HCT116 (cell line): ENCODE data around the gene TCP11. TPM values are rescaled to one million over a fixed set of nuclear protein-coding genes. Genes with fewer than 3 reads are reported as not detected.

ENCODE experiments used
- ATAC-seq: fragments of 200-7000 bp; cut with Tn5 transposase; 2 replicates; pipeline ENCODE4 v1.9.1; 2020; ENCODE audit warnings: mild to moderate bottlenecking, moderate library complexity
- BruUV-seq: library from RNA; stranded (reverse); fragments of 400-500 nt; replicated peaks from 2 replicates; lab custom pipeline; 2021; lab: Mats Ljungman, UMichigan
- CTCF ChIA-PET: fragments of 300-600 bp; sonication (Branson Sonifier 250); formaldehyde crosslinking; loops from one replicate; lab custom pipeline; 2021; ENCODE audit warnings: antibody characterized with exemption; lab: Charles Lee
- POLR2A ChIA-PET: fragments of 300-600, 350-600 bp; sonication (Branson Sonifier 250); formaldehyde crosslinking; loops from one replicate; lab custom pipeline; 2021; ENCODE audit warnings: antibody characterized with exemption; lab: Charles Lee
- RAD21 ChIA-PET, 2 experiments: fragments of 300-600 bp; sonication (Branson Sonifier 250); formaldehyde crosslinking; loops; one replicate each; lab custom pipeline; 2023; ENCODE audit warnings: low total read pairs in 2 of 2; ENCODE audit not compliant: uncharacterized antibody in 2 of 2, unreplicated experiment in 2 of 2, low non-redundant PET in 1 of 2; lab: Charles Lee
- DNase-seq: peaks from one replicate; pipeline ENCODE4 v3.0.0-alpha.2; 2010; ENCODE audit warnings: low read depth, low spot score
- H2AFZ ChIP-seq: fragments of 200-600 bp; shearing (Covaris generic), sonication (generic); 2 replicates; pipeline ENCODE4 v1.6.1; 2017; ENCODE audit warnings: low read depth, mixed run types, mixed read lengths, antibody characterized with exemption, low read length; ENCODE audit not compliant: poor library complexity, severe bottlenecking
- H3K27ac ChIP-seq: 2 replicates; pipeline ENCODE4 v1.5.1; 2012; ENCODE audit warnings: low read depth, low read length
- H3K27me3 ChIP-seq: fragments of 200-600 bp; sonication (generic); 2 replicates; pipeline ENCODE4 v1.6.1; 2016; ENCODE audit warnings: mixed run types, low read length, mixed read lengths; ENCODE audit not compliant: insufficient read depth
- H3K36me3 ChIP-seq, 2 experiments: fragments of 200-500 bp in 1 of 2; fragments of 200-600 bp in 1 of 2; sonication (Bioruptor generic) in 1 of 2; sonication (generic) in 1 of 2; 2 replicates each; pipeline versions ENCODE4 v1.5.1 to v1.6.1; 2014 to 2016; ENCODE audit warnings: low read length in 2 of 2, inconsistent platforms in 1 of 2, mixed read lengths in 1 of 2, mixed run types in 1 of 2; ENCODE audit not compliant: insufficient read depth in 2 of 2, control insufficient read depth in 1 of 2
- H3K4me1 ChIP-seq, 2 experiments: fragments of 200-600 bp in 1 of 2; sonication (generic) in 1 of 2; 2 replicates each; pipeline versions ENCODE4 v1.5.1 to v1.6.1; 2012 to 2017; ENCODE audit warnings: low read length in 2 of 2, inconsistent platforms in 1 of 2, mild to moderate bottlenecking in 1 of 2, mixed read lengths in 1 of 2, mixed run types in 1 of 2, moderate library complexity in 1 of 2; ENCODE audit not compliant: insufficient read depth in 2 of 2, control insufficient read depth in 1 of 2
- H3K4me2 ChIP-seq: fragments of 200-600 bp; sonication (generic); 2 replicates; pipeline ENCODE4 v1.6.1; 2017; ENCODE audit warnings: mixed run types, low read length, mixed read lengths
- H3K4me3 ChIP-seq, 2 experiments: fragments of 200-600 bp in 1 of 2; sonication (generic) in 1 of 2; replicated peaks in 1 of 2; 2 replicates each; pipeline ENCODE4 v1.5.1; 2011 to 2016; ENCODE audit warnings: low read length in 2 of 2, control low read depth in 1 of 2, low read depth in 1 of 2, mild to moderate bottlenecking in 1 of 2, mixed read lengths in 1 of 2, mixed run types in 1 of 2
- H3K79me2 ChIP-seq: fragments of 200-600 bp; sonication (generic); 2 replicates; pipeline ENCODE4 v1.6.1; 2017; ENCODE audit warnings: mild to moderate bottlenecking, mixed run types, low read length, moderate library complexity, mixed read lengths; ENCODE audit not compliant: insufficient read depth
- H3K9ac ChIP-seq: fragments of 200-600 bp; sonication (generic); 2 replicates; pipeline ENCODE4 v1.6.1; 2016; ENCODE audit warnings: low read length, mixed read lengths
- H3K9me2 ChIP-seq: fragments of 200-600 bp; sonication (generic), shearing (Covaris generic); 2 replicates; pipeline ENCODE4 v1.6.1; 2017; ENCODE audit warnings: mixed run types, mild to moderate bottlenecking, moderate library complexity; ENCODE audit not compliant: insufficient read depth
- H3K9me3 ChIP-seq, 2 experiments: fragments of 200-500 bp in 1 of 2; fragments of 200-600 bp in 1 of 2; sonication (Bioruptor generic) in 1 of 2; sonication (generic) in 1 of 2; 2 replicates each; pipeline ENCODE4 v1.6.1; 2014 to 2017; ENCODE audit warnings: low read length in 2 of 2, mixed read lengths in 2 of 2, inconsistent platforms in 1 of 2, low read depth in 1 of 2, mild to moderate bottlenecking in 1 of 2, mixed run types in 1 of 2, moderate library complexity in 1 of 2; ENCODE audit not compliant: control insufficient read depth in 1 of 2, insufficient read depth in 1 of 2
- H4K20me1 ChIP-seq: fragments of 200-600 bp; sonication (generic), shearing (Covaris generic); 2 replicates; pipeline ENCODE4 v1.6.1; 2017; ENCODE audit warnings: mixed run types, mild to moderate bottlenecking, moderate library complexity; ENCODE audit not compliant: insufficient read depth
- CBX3 ChIP-seq: IDR thresholded peaks from 2 replicates; pipeline ENCODE4 v1.6.1; 2012; ENCODE audit warnings: low read depth
- ELF1 ChIP-seq: IDR thresholded peaks from 2 replicates; pipeline ENCODE4 v1.6.1; 2012; ENCODE audit warnings: low read depth, borderline replicate concordance
- EZH2 ChIP-seq: fragments of 200-600 bp; sonication (generic); IDR thresholded peaks from 2 replicates; pipeline ENCODE4 v1.6.1; 2017; ENCODE audit warnings: antibody characterized with exemption, mixed run types
- EZH2phosphoT487 ChIP-seq: fragments of 200-600 bp; IDR thresholded peaks from 2 replicates; pipeline ENCODE4 v1.6.1; 2018; ENCODE audit warnings: antibody characterized with exemption, borderline replicate concordance
- JUND ChIP-seq: IDR thresholded peaks from 2 replicates; pipeline ENCODE4 v1.6.1; 2012
- MAX ChIP-seq: IDR thresholded peaks from 2 replicates; pipeline ENCODE4 v1.6.1; 2012
- POLR2AphosphoS5 ChIP-seq: IDR thresholded peaks from 2 replicates; pipeline ENCODE4 v1.6.1; 2011; ENCODE audit warnings: mild to moderate bottlenecking, low read depth, low read length, moderate library complexity
- RAD21 ChIP-seq: IDR thresholded peaks from 2 replicates; pipeline ENCODE4 v1.6.1; 2012; ENCODE audit warnings: low read depth, mild to moderate bottlenecking
- SRF ChIP-seq: IDR thresholded peaks from 2 replicates; pipeline ENCODE4 v1.6.1; 2012; ENCODE audit warnings: low read depth
- TCF7L2 ChIP-seq: IDR thresholded peaks from 2 replicates; pipeline ENCODE4 v1.7.0; 2011; ENCODE audit warnings: borderline replicate concordance, inconsistent platforms; ENCODE audit not compliant: insufficient read depth, insufficient read length; ENCODE audit errors: extremely low read depth
- ZFX ChIP-seq: fragments of 450-650 bp; IDR thresholded peaks from 2 replicates; pipeline ENCODE4 v1.6.1; 2017
- ZNF274 ChIP-seq: fragments of 200-500 bp; sonication (Bioruptor generic); IDR thresholded peaks from 2 replicates; pipeline ENCODE4 v1.6.1; 2014; ENCODE audit warnings: mild to moderate bottlenecking, low read depth, low read length, inconsistent platforms
- intact Hi-C: fragments of 100-400 bp; cut with micrococcal nuclease; formaldehyde crosslinking; loops from 2 replicates; pipeline ENCODE4 v1.10.0; 2022
- total RNA-seq: library from RNA; stranded (reverse); gene quantifications from one replicate; pipeline ENCODE4 v1.2.1, GENCODE V29; 2021; ENCODE audit not compliant: unreplicated experiment
- TF ChIP-seq, protein P1 (sequence below), 3 experiments: fragments of 200-600 bp in 1 of 3; sonication (generic) in 1 of 3; IDR thresholded peaks in 2 of 3; conservative IDR thresholded peaks in 1 of 3; 2 replicates each; pipeline ENCODE4 v1.5.1; 2012 to 2017; ENCODE audit warnings: low read depth in 2 of 3, low read length in 2 of 3, antibody characterized with exemption in 1 of 3, borderline replicate concordance in 1 of 3, control low read depth in 1 of 3, mild to moderate bottlenecking in 1 of 3, mixed read lengths in 1 of 3, mixed run types in 1 of 3, moderate library complexity in 1 of 3; ENCODE audit not compliant: insufficient read depth in 1 of 3
- TF ChIP-seq, protein P2 (sequence below): IDR thresholded peaks from 2 replicates; pipeline ENCODE4 v1.6.1; 2011; ENCODE audit warnings: mild to moderate bottlenecking, low read length, moderate library complexity; ENCODE audit not compliant: insufficient replicate concordance; ENCODE audit errors: extremely low read depth
- TF ChIP-seq, protein P3 (sequence below): IDR thresholded peaks from 2 replicates; pipeline ENCODE4 v1.6.1; 2012

Gene TCP11
- total RNA-seq, 1 experiment from 2014 or later, result not detected

DNA sequence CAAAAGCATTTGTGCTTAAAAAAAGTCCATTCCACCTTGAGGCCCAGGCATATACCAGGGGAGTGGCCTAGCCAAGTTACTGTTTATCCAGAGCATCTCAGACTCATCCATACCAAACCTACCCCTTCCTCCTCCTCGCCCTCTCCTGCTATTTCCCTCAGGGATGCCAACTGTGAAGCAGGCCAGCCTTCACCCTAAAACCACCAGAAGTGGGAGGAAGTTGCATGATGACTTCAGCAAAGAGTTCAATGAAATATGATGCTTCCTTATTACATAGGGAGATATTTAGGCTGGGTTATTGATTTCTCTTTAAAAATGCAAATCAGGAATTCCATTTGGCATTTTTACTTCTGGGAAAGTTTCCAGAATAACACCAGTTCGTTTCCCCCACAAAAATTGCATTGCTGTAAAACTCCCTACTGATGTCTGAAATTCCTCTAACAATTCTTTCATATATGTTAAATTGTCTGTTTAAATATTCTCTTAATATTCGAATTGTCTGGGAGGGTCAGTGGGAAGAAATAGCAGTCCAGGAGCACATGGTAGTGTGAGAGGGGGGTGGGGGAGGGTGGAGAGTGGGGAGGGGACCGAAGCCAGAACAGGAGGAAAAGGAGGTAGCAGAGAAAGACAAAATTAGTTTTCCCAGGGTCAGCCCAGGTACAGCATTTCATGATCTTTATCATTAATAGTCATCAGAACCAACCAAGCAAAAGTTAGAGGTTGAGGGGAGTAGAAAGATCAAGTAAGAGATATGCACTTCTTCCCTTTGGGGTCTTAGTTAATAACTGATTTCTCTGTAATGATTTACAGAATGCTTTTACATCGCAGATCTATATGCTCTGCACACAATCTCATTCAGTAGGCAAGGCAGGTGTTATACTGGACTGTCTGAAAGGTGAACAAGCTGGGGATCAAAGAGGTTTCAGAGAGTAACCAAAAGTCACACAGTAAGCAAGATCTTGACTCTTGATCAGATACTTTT lies 1.7 kb upstream of the TCP11 start:
- Histone ChIP-seq H3K27me3 (no peaks in the 10 kb centered on the region), H3K9me2 (no peaks in the 10 kb centered on the region), H3K4me1 (peaks cover 0 to under 1% of the 10 kb centered on the region in 2 experiments; a peak in 1 of 4 replicates), H4K20me1 (no peaks in the 10 kb centered on the region), H3K9ac (no peak overlapping the region), H3K36me3 (no peaks in the 10 kb centered on the region), H2AFZ (no peak overlapping the region), H3K79me2 (no peaks in the 10 kb centered on the region), H3K9me3 (no peaks in the 10 kb centered on the region), H3K4me3 (no peak overlapping the region), H3K4me2 (no peak overlapping the region), H3K27ac (no peak overlapping the region)
- DNase-seq (no peak), ATAC-seq (no peak)
- no peak for TF ChIP-seq SRF
- TF ChIP-seq TCF7L2, result no peak
- no peak for TF ChIP-seq RAD21
- POLR2A ChIA-PET, result no interaction called here
- CTCF ChIA-PET, result no interaction called here
- BruUV-seq, result no TSS peak
- intact Hi-C loops, result no loop called here
- RAD21 ChIA-PET, result no interaction called here

GRCh38 chr6:35140639-35141006 lies 516 bp downstream of the TCP11 start:
- Histone ChIP-seq H3K36me3 (no peaks in the 10 kb centered on the region), H3K4me3 (no peak overlapping the region), H3K79me2 (no peaks in the 10 kb centered on the region), H2AFZ (no peak overlapping the region), H3K9me3 (no peaks in the 10 kb centered on the region), H3K4me2 (no peak overlapping the region), H3K9ac (no peak overlapping the region), H3K4me1 (no peaks in the 10 kb centered on the region), H3K27me3 (no peaks in the 10 kb centered on the region), H4K20me1 (no peaks in the 10 kb centered on the region), H3K27ac (no peak overlapping the region), H3K9me2 (no peaks in the 10 kb centered on the region)
- ATAC-seq (no peak), DNase-seq (no peak)
- RAD21 ChIA-PET, result interaction anchor here (1.1 to 1.7 kb wide), 6 partner anchors 64 to 154 kb away, joined by 3 to 10 read pairs (median 4); no protein-coding TSS in a partner anchor
- TF ChIP-seq CBX3 (no peak), ZFX (no peak), ZNF274 (no peak), MAX (no peak), ELF1 (no peak), SRF (no peak), JUND (no peak), POLR2AphosphoS5 (no peak), EZH2 (no peak), EZH2phosphoT487 (no peak)
- TF ChIP-seq, protein P1, sequence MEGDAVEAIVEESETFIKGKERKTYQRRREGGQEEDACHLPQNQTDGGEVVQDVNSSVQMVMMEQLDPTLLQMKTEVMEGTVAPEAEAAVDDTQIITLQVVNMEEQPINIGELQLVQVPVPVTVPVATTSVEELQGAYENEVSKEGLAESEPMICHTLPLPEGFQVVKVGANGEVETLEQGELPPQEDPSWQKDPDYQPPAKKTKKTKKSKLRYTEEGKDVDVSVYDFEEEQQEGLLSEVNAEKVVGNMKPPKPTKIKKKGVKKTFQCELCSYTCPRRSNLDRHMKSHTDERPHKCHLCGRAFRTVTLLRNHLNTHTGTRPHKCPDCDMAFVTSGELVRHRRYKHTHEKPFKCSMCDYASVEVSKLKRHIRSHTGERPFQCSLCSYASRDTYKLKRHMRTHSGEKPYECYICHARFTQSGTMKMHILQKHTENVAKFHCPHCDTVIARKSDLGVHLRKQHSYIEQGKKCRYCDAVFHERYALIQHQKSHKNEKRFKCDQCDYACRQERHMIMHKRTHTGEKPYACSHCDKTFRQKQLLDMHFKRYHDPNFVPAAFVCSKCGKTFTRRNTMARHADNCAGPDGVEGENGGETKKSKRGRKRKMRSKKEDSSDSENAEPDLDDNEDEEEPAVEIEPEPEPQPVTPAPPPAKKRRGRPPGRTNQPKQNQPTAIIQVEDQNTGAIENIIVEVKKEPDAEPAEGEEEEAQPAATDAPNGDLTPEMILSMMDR (IDR thresholded peaks at IDR 0.05 in 2 of 3, conservative IDR thresholded peaks at IDR 0.05 in 1 of 3; ENCODE audit: borderline replicate concordance in 1 of 3, insufficient read depth in 1 of 3, low read depth in 2 of 3, low read length in 2 of 3), result no peak
- TF ChIP-seq, protein P2, sequence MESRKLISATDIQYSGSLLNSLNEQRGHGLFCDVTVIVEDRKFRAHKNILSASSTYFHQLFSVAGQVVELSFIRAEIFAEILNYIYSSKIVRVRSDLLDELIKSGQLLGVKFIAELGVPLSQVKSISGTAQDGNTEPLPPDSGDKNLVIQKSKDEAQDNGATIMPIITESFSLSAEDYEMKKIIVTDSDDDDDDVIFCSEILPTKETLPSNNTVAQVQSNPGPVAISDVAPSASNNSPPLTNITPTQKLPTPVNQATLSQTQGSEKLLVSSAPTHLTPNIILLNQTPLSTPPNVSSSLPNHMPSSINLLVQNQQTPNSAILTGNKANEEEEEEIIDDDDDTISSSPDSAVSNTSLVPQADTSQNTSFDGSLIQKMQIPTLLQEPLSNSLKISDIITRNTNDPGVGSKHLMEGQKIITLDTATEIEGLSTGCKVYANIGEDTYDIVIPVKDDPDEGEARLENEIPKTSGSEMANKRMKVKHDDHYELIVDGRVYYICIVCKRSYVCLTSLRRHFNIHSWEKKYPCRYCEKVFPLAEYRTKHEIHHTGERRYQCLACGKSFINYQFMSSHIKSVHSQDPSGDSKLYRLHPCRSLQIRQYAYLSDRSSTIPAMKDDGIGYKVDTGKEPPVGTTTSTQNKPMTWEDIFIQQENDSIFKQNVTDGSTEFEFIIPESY, result no peak
- TF ChIP-seq, protein P3, sequence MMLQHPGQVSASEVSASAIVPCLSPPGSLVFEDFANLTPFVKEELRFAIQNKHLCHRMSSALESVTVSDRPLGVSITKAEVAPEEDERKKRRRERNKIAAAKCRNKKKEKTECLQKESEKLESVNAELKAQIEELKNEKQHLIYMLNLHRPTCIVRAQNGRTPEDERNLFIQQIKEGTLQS, result no peak
- POLR2A ChIA-PET, result no interaction called here
- BruUV-seq, result no TSS peak
- intact Hi-C loops, result loop anchor here (1.0 kb wide), 2 partner anchors 154 to 680 kb away; no protein-coding TSS in a partner anchor
- CTCF ChIA-PET, result interaction anchor here (0.7 to 2.3 kb wide), 13 partner anchors 10 to 977 kb away, joined by 3 to 31 read pairs (median 7); partner anchors contain the start of genes ANKS1A and SMIM29
